Liver (tissue), 9 donors: Measurements from ENCODE around the gene OR8H1. TPM values are rescaled to one million over a fixed set of nuclear protein-coding genes. Genes with fewer than 3 reads are reported as not detected.

Experiments
- DNase-seq: peaks from one replicate; pipeline ENCODE4 v3.0.0-alpha.2; 2017; ENCODE audit warnings: low spot score
- H3K27ac ChIP-seq, 2 donors: one replicate each; pipeline ENCODE4 v1.7.0; 2013; ENCODE audit warnings: inconsistent platforms in 2 of 2, low read length in 2 of 2, control low read depth in 1 of 2, low read depth in 1 of 2, mild to moderate bottlenecking in 1 of 2
- H3K27me3 ChIP-seq, 4 donors: one replicate each; pipeline versions ENCODE4 v1.6.1 to v1.7.0; 2013; ENCODE audit warnings: low read length in 3 of 4, inconsistent platforms in 1 of 4, mild to moderate bottlenecking in 1 of 4, moderate library complexity in 1 of 4; ENCODE audit not compliant: control insufficient read depth in 4 of 4, insufficient read depth in 4 of 4
- H3K36me3 ChIP-seq, 4 donors: one replicate each; pipeline versions ENCODE4 v1.6.1 to v1.7.0; 2013; ENCODE audit warnings: low read length in 3 of 4, mild to moderate bottlenecking in 3 of 4, low read depth in 1 of 4, moderate library complexity in 1 of 4; ENCODE audit not compliant: control insufficient read depth in 4 of 4, insufficient read depth in 3 of 4
- H3K4me1 ChIP-seq, 4 donors: one replicate each; pipeline versions ENCODE4 v1.6.1 to v1.7.0; 2013; ENCODE audit warnings: low read length in 3 of 4, mild to moderate bottlenecking in 3 of 4, moderate library complexity in 1 of 4; ENCODE audit not compliant: control insufficient read depth in 4 of 4, insufficient read depth in 4 of 4
- H3K4me3 ChIP-seq, 3 donors: one replicate each; pipeline versions ENCODE4 v1.6.1 to v1.7.0; 2013; ENCODE audit warnings: low read length in 3 of 3, control low read depth in 1 of 3, low read depth in 1 of 3, mild to moderate bottlenecking in 1 of 3
- H3K9ac ChIP-seq, 2 donors: one replicate each; pipeline ENCODE4 v1.7.0; 2013; ENCODE audit warnings: low read length in 2 of 2, mild to moderate bottlenecking in 2 of 2, moderate library complexity in 2 of 2, control low read depth in 1 of 2, low read depth in 1 of 2
- H3K9me3 ChIP-seq, 4 donors: one replicate each; pipeline versions ENCODE4 v1.6.1 to v1.7.0; 2013; ENCODE audit warnings: low read length in 3 of 4; ENCODE audit not compliant: control insufficient read depth in 4 of 4
- ATF3 ChIP-seq: IDR thresholded peaks from 2 replicates; pipeline ENCODE4 v1.6.1; 2016; ENCODE audit warnings: antibody characterized with exemption
- CTCF ChIP-seq: fragments of 150-350 bp; IDR thresholded peaks from 2 replicates; pipeline ENCODE4 v1.5.1; 2017; ENCODE audit warnings: improper control_type of control experiment, low read depth, low read length; ENCODE audit not compliant: missing input control
- EGR1 ChIP-seq, 2 donors: IDR thresholded peaks; 2 replicates each; pipeline ENCODE4 v1.6.1; 2016 to 2018; ENCODE audit warnings: antibody characterized with exemption in 2 of 2, low read depth in 2 of 2
- FOXA1 ChIP-seq: IDR thresholded peaks from 2 replicates; pipeline ENCODE4 v1.6.1; 2016; ENCODE audit warnings: antibody characterized with exemption
- FOXA2 ChIP-seq: IDR thresholded peaks from 2 replicates; pipeline ENCODE4 v1.6.1; 2016; ENCODE audit warnings: antibody characterized with exemption
- GABPA ChIP-seq, 2 donors: IDR thresholded peaks in 1 of 2; conservative IDR thresholded peaks in 1 of 2; 2 replicates each; pipeline ENCODE4 v1.6.1; 2016; ENCODE audit warnings: antibody characterized with exemption in 2 of 2, mild to moderate bottlenecking in 1 of 2, moderate library complexity in 1 of 2
- HNF4G ChIP-seq: IDR thresholded peaks from 2 replicates; pipeline ENCODE4 v1.6.1; 2016; ENCODE audit warnings: antibody characterized with exemption
- JUND ChIP-seq, 2 donors: IDR thresholded peaks; 2 replicates each; pipeline ENCODE4 v1.6.1; 2016; ENCODE audit warnings: antibody characterized with exemption in 2 of 2
- MAX ChIP-seq: IDR thresholded peaks from 2 replicates; pipeline ENCODE4 v1.6.1; 2016; ENCODE audit warnings: antibody characterized with exemption
- NR2F2 ChIP-seq: IDR thresholded peaks from 2 replicates; pipeline ENCODE4 v1.6.1; 2016; ENCODE audit warnings: antibody characterized with exemption
- RXRA ChIP-seq, 2 donors: IDR thresholded peaks; 2 replicates each; pipeline ENCODE4 v1.6.1; 2017 to 2018; ENCODE audit warnings: antibody characterized with exemption in 2 of 2, mild to moderate bottlenecking in 1 of 2
- SP1 ChIP-seq: IDR thresholded peaks from 2 replicates; pipeline ENCODE4 v1.6.1; 2018; ENCODE audit warnings: antibody characterized with exemption, mild to moderate bottlenecking
- YY1 ChIP-seq: IDR thresholded peaks from 2 replicates; pipeline ENCODE4 v1.6.1; 2016; ENCODE audit warnings: antibody characterized with exemption, mild to moderate bottlenecking
- WGBS: extraction: QIAGEN DNeasy Blood & Tissue Kit; methylation state at CpG from one replicate; pipeline ENCODE4 v1.1.7; 2013; 5-methylcytosine and 5-hydroxymethylcytosine counted together
- polyA plus RNA-seq, 2 donors: library from polyadenylated mRNA; stranded (reverse) in 1 of 2; unstranded in 1 of 2; fragments of 200-250 nt in 1 of 2; fragments of >200 nt in 1 of 2; fragmentation: Nextera tagmentation in 1 of 2; extraction: Ambion mirVana in 1 of 2; gene quantifications; one replicate each; pipeline versions ENCODE4 v1.2.1 to v1.2.3, GENCODE V29; 2013 to 2015
- total RNA-seq, 2 donors: library from RNA; depleted of rRNA; stranded (reverse); fragments of >200 nt; gene quantifications; one replicate each; pipeline ENCODE4 v1.2.3, GENCODE V29; 2014
- TF ChIP-seq, protein P1 (sequence below): IDR thresholded peaks from 2 replicates; pipeline ENCODE4 v1.6.1; 2016; ENCODE audit warnings: antibody characterized with exemption
- donor health status: healthy.
- donor health status: healthy.
- donor health status: healthy.
- donor health status: healthy.
- donor health status: healthy.

Gene OR8H1
- total and polyA plus RNA-seq, 4 donors = not detected

- WGBS = 50% methylated on average over 3 of the region's 3 CpGs
- Histone ChIP-seq H3K9me3 (peaks cover 0 to 2% (median under 1%) of the 10 kb centered on the region in 4 donors), H3K9ac (no peak overlapping the region), H3K27me3 (no peaks in the 10 kb centered on the region), H3K4me1 (no peaks in the 10 kb centered on the region), H3K27ac (no peak overlapping the region), H3K36me3 (no peaks in the 10 kb centered on the region), H3K4me3 (no peak overlapping the region)
- no peak for TF ChIP-seq RXRA (IDR thresholded peaks at IDR 0.05)
- TF ChIP-seq EGR1 (IDR thresholded peaks at IDR 0.05; ENCODE audit: low read depth in 2 of 2) = no peak
- TF ChIP-seq FOXA2 = no peak
- TF ChIP-seq, protein P1, sequence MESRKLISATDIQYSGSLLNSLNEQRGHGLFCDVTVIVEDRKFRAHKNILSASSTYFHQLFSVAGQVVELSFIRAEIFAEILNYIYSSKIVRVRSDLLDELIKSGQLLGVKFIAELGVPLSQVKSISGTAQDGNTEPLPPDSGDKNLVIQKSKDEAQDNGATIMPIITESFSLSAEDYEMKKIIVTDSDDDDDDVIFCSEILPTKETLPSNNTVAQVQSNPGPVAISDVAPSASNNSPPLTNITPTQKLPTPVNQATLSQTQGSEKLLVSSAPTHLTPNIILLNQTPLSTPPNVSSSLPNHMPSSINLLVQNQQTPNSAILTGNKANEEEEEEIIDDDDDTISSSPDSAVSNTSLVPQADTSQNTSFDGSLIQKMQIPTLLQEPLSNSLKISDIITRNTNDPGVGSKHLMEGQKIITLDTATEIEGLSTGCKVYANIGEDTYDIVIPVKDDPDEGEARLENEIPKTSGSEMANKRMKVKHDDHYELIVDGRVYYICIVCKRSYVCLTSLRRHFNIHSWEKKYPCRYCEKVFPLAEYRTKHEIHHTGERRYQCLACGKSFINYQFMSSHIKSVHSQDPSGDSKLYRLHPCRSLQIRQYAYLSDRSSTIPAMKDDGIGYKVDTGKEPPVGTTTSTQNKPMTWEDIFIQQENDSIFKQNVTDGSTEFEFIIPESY = no peak
- no peak for DNase-seq
These were observed 21.0 kb downstream of the OR8H1 start for GRCh38 chr11:56271092-56271491.

DNA sequence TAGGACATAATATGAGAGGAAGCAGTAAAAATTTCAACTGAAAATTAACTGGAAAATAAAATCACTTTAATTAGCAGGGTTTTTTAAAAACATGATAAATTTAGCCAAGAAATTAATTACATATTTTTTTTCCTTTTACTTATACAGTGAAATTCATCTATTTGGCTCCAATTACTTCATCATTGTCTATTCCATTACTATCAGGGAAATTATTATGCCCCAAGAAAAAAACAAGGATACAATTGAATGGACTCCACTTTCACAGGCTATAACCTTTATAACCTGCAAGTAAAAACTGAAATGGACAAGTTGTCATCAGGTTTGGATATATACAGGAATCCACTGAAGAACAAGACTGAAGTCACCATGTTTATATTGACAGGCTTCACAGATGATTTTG lies 40.1 kb downstream of the OR8H1 start, which contains the start of gene OR5T3:
Gene OR5T3 (plus strand): TSS at position 301 of the 400 bp plus-strand sequence. CDS start 0 bp downstream, at position 301.
- Histone ChIP-seq H3K9me3 (no peaks in the 10 kb centered on the region), H3K27ac (no peak within 1 kb of the TSS), H3K36me3 (no peaks in the 10 kb centered on the region), H3K4me3 (no peak within 1 kb of the TSS), H3K9ac (no peak within 1 kb of the TSS), H3K4me1 (no peaks in the 10 kb centered on the region), H3K27me3 (no peaks in the 10 kb centered on the region)
- no peak for DNase-seq
- TF ChIP-seq FOXA2 = no peak
- TF ChIP-seq SP1 = no peak
- no peak for TF ChIP-seq ATF3
- no peak for TF ChIP-seq GABPA (IDR thresholded peaks at IDR 0.05 in 1 of 2, conservative IDR thresholded peaks at IDR 0.05 in 1 of 2)
- no peak for TF ChIP-seq FOXA1
- no peak for TF ChIP-seq JUND (IDR thresholded peaks at IDR 0.05)
- no peak for TF ChIP-seq NR2F2
- no peak for TF ChIP-seq MAX
- no peak for TF ChIP-seq CTCF
- no peak for TF ChIP-seq HNF4G
- TF ChIP-seq YY1 = no peak

Other genes starting within 250 kb of the OR8H1 start
- not detected for gene OR8I2, start 198.9 kb downstream of the OR8H1 start, total RNA-seq
- not detected for gene OR8I2, start 198.9 kb downstream of the OR8H1 start, polyA plus RNA-seq
- gene OR8H2, start 188.6 kb downstream of the OR8H1 start, total RNA-seq = not detected
- not detected for gene OR8H2, start 188.6 kb downstream of the OR8H1 start, polyA plus RNA-seq
- not detected for gene OR8H3, start 169.9 kb downstream of the OR8H1 start, total RNA-seq
- gene OR8H3, start 169.9 kb downstream of the OR8H1 start, polyA plus RNA-seq = not detected
- not detected for gene OR8J3, start 152.1 kb downstream of the OR8H1 start, total RNA-seq
- gene OR8J3, start 152.1 kb downstream of the OR8H1 start, polyA plus RNA-seq = not detected
- gene OR8K5, start 131.9 kb downstream of the OR8H1 start, total RNA-seq = not detected
- not detected for gene OR8K5, start 131.9 kb downstream of the OR8H1 start, polyA plus RNA-seq
- gene OR5J2, start 115.6 kb downstream of the OR8H1 start, total RNA-seq = not detected
- gene OR5J2, start 115.6 kb downstream of the OR8H1 start, polyA plus RNA-seq = not detected
- not detected for gene OR5T2, start 58.0 kb downstream of the OR8H1 start, total RNA-seq
- gene OR5T2, start 58.0 kb downstream of the OR8H1 start, polyA plus RNA-seq = not detected
- gene OR5T3, start 40.0 kb downstream of the OR8H1 start, total RNA-seq = not detected
- gene OR5T3, start 40.0 kb downstream of the OR8H1 start, polyA plus RNA-seq = not detected
- not detected for gene OR5T1, start 18.1 kb downstream of the OR8H1 start, total RNA-seq
- gene OR5T1, start 18.1 kb downstream of the OR8H1 start, polyA plus RNA-seq = not detected
- gene OR8K3, start 22.9 kb upstream of the OR8H1 start, total RNA-seq = not detected
- gene OR8K3, start 22.9 kb upstream of the OR8H1 start, polyA plus RNA-seq = not detected
- not detected for gene OR8K1, start 53.8 kb upstream of the OR8H1 start, total RNA-seq
- gene OR8K1, start 53.8 kb upstream of the OR8H1 start, polyA plus RNA-seq = not detected
- gene OR8J1, start 62.0 kb upstream of the OR8H1 start, total RNA-seq = not detected
- not detected for gene OR8J1, start 62.0 kb upstream of the OR8H1 start, polyA plus RNA-seq
- gene OR8U1, start 83.4 kb upstream of the OR8H1 start, total RNA-seq = not detected
- not detected for gene OR8U1, start 83.4 kb upstream of the OR8H1 start, polyA plus RNA-seq
- gene OR5AL1, start 120.4 kb upstream of the OR8H1 start, total RNA-seq = not detected
- not detected for gene OR5AL1, start 120.4 kb upstream of the OR8H1 start, polyA plus RNA-seq
- not detected for gene OR5M3, start 181.1 kb upstream of the OR8H1 start, total RNA-seq
- gene OR5M3, start 181.1 kb upstream of the OR8H1 start, polyA plus RNA-seq = not detected
- not detected for gene OR5M8, start 199.1 kb upstream of the OR8H1 start, total RNA-seq
- gene OR5M8, start 199.1 kb upstream of the OR8H1 start, polyA plus RNA-seq = not detected